ENCODE data around the gene THAP11. TPM values are rescaled to one million over a fixed set of nuclear protein-coding genes. Genes with fewer than 3 reads are reported as not detected.
"Not testable (repeated sequence)": the region's sequence is repeated elsewhere in the genome, so short reads cannot be mapped to it uniquely, and the experiment has no call there.

THAP11 gene
- total RNA-seq, 4 donors from 2014 or later, result 61.3 to 102 (median 75.9) TPM

DNA sequence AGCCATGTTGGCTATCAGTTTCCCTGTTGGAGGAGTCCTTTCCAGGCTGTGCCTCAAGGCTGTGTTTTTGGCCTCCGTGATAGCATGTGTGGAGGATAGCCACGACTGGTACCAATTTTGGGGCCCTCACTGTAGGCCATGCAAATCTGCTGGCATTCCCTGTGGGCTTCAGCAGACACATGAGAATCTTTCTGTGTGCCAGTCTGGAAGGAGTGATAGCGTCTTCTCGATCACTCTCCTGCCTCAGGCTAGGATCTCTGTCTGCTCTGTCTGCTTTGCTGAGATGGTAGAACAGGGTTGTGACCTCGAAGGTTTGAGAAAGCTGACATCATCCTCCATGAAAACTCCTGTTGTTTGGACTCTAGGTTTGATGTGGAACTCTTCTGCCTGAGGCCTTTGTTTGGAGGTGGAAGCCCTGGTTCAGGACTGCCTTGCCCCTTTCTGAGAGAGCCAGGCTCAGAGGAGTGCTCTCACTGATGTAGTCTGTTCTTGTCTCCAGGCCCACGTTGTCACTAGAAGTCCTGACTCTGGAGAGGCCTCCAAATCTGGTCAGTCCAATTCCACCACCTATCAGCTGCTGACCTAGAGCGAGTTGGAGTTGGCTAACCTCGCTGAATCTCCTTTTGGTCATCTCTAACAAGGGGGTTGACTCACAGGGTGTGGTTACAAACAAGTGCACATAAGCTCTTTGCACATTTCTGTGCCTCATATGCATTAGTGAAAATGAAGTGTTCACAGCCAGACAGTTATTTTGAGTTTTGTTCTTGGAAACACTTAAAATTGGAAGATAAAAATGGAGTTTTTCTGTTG lies 18.7 kb downstream of the THAP11 start:
- intact Hi-C loops (cut with DNase I; ENCODE audit: low total_unique reads), result no loop called here
- H3K4me3 ChIP-seq (ENCODE audit: low read depth, poor library complexity, severe bottlenecking), result no peak overlapping the region
- 54% methylated on average over 8 of the region's 8 CpGs for WGBS, 2 donors
- TF ChIP-seq POLR2A (IDR thresholded peaks at IDR 0.05), result no peak
- TF ChIP-seq, protein P1, sequence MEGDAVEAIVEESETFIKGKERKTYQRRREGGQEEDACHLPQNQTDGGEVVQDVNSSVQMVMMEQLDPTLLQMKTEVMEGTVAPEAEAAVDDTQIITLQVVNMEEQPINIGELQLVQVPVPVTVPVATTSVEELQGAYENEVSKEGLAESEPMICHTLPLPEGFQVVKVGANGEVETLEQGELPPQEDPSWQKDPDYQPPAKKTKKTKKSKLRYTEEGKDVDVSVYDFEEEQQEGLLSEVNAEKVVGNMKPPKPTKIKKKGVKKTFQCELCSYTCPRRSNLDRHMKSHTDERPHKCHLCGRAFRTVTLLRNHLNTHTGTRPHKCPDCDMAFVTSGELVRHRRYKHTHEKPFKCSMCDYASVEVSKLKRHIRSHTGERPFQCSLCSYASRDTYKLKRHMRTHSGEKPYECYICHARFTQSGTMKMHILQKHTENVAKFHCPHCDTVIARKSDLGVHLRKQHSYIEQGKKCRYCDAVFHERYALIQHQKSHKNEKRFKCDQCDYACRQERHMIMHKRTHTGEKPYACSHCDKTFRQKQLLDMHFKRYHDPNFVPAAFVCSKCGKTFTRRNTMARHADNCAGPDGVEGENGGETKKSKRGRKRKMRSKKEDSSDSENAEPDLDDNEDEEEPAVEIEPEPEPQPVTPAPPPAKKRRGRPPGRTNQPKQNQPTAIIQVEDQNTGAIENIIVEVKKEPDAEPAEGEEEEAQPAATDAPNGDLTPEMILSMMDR (IDR thresholded peaks at IDR 0.05), result no peak
- DNase-seq (ENCODE audit: low spot score in 2 of 2), result no peak

DNA sequence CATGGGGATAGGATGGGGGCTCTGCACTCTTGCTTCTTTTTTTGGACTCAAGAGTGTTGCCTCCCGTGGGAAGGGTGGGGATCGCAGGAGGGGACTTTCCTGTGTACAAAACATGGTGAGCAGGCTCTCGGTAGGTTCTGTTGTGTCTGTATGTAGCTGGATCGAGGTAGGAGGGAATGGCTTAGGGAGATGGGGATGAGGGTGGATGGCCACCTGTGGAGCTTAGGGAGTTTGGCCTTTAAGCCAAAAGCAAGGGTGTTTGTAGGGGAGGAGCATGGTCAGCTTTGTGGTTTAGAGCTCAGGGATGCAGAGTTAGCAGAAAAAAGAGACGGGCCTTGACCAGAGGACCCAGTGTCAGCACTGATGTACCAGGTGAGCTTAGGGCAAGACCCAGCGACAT lies 19.8 kb downstream of the THAP11 start:
- WGBS, 2 donors, result 80 to 88% methylated on average over 6 of the region's 6 CpGs
- intact Hi-C loops (cut with DNase I; ENCODE audit: low total_unique reads), result no loop called here

DNA sequence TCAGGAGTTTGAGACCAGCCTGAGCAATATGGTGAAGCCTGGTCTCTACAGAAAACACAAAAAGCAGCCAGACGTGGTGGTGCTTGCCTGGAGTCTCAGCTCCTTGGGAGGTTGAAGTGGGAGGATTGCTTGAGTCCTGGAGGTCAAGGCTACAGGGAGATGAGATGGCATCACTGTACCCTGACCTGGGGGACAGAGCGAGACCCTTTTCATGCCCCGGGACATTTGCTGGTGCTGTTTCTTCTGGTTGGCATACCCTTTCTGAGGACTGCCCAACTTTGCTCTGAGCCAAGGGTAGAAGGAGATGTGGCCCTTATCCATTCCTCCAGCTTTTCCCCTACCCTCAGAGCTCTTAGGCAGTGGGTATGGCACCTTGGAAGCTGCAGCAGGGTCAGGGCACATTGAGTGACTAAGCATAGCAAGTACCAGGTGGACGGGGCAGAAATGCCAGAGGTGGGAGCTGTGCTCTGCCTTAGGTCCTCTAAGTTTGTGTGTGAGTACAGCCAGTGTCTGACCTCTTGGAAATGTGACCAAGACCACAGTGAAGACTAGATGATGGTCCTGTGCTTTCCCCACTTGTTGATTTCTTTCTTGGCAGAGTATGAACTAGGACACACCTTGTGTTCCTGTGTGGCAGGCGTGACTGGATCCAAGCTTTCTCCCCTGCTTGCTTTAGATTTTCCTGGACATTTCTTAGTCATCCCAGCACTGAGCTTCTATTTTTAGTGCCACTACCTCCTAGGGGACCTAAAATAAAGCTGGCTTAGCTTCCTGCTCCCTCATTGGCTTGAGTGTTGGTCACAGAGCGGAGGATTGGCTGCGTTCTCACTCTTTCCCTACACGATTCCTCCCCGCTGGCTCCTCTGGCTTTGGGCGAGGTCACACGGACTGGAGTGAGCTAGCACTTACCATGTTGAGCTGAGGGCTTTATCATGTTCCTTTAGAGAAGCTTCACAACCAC lies 20.8 kb downstream of the THAP11 start:
- 54 to 59% methylated on average over 10 of the region's 11 CpGs for WGBS, 2 donors
- peak; percentile 58 to 90 for DNase-seq (ENCODE audit: low spot score in 2 of 2)
- TF ChIP-seq, protein P1 (IDR thresholded peaks at IDR 0.05), result no peak
- TF ChIP-seq POLR2A (IDR thresholded peaks at IDR 0.05), result no peak
- intact Hi-C loops (cut with DNase I; ENCODE audit: low total_unique reads), result no loop called here
- H3K4me3 ChIP-seq (ENCODE audit: low read depth, poor library complexity, severe bottlenecking), result no peak overlapping the region

More for the DNA sequence above, 19.8 kb downstream of the THAP11 start:
- TF ChIP-seq POLR2A (IDR thresholded peaks at IDR 0.05), result no peak
- TF ChIP-seq, protein P1 (IDR thresholded peaks at IDR 0.05), result no peak
- no peak for DNase-seq (ENCODE audit: low spot score in 2 of 2)
- no peak overlapping the region for H3K4me3 ChIP-seq (ENCODE audit: low read depth, poor library complexity, severe bottlenecking)

DNA sequence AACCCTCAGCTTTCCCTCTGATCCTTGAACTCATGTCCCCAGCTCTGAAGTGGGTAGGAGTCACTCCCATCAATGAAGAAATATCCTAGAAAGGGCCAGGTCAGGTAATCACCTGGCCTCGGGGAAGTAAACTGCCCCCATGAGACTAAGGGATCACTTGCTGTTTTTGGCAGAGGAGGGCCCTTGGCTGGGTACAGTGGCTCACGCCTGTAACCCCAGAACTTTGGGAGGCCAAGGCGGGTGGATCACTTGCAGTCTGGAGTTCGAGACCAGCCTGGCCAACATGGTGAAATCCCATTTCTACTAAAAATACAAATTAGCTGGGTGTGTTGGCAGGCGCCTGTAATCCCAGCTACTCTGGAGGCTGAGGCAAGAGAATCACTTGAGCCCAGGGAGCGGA lies 21.9 kb downstream of the THAP11 start:
- DNase-seq (ENCODE audit: low spot score in 2 of 2); intact Hi-C loops (cut with DNase I; ENCODE audit: low total_unique reads): not testable (repeated sequence)
- 92 to 93% methylated on average over 6 of the region's 6 CpGs for WGBS, 2 donors

DNA sequence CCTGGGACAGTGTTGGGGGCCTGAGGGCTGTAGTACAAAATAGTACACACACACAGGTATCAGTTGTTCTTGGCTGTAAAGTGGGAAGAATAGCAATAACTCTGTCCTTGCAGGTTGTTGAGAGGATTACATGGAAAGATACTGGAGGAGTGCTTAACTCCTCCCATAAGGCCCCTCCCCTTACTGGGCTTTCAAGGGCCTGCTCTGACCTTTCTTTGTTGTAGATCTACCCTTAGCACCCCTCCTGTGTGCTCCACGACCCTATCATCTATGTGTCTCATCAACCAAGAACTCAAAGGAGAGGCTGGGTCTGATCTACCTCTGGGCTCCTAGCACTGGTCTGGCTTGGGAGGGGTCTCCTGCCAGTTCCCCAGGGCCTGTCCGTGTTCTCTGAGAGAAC lies 22.5 kb downstream of the THAP11 start:
- no peak for TF ChIP-seq POLR2A (IDR thresholded peaks at IDR 0.05)
- TF ChIP-seq, protein P1 (IDR thresholded peaks at IDR 0.05), result no peak
- no peak for DNase-seq (ENCODE audit: low spot score in 2 of 2)
- intact Hi-C loops (cut with DNase I; ENCODE audit: low total_unique reads), result no loop called here
- no peak overlapping the region for H3K4me3 ChIP-seq (ENCODE audit: low read depth, poor library complexity, severe bottlenecking)
- WGBS, 2 donors, result 86 to 89% methylated on average over 2 of the region's 2 CpGs

More for the DNA sequence above, 21.9 kb downstream of the THAP11 start:
- H3K4me3 ChIP-seq (ENCODE audit: low read depth, poor library complexity, severe bottlenecking), result not testable (repeated sequence)

DNA sequence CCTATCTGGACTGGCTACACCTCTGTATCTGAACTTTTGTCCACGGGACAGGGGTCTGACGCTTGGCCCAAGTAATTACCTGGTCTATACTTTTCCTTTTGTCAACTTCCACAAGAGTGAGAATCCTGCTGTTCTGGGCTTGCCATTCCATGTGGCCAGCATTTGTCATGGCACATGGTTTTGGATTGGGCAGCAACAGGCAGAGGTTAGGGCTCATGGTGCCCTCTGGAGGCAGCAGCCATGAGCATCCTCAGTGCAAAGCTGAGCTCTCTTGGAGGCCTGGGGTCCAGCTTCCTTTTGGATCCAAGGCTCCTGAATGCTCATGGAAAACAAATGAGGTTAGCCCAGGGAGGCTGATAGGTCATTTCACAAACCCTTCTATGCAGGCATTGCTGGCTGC lies 23.2 kb downstream of the THAP11 start:
- DNase-seq (ENCODE audit: low spot score in 2 of 2), result no peak
- no peak for TF ChIP-seq POLR2A (IDR thresholded peaks at IDR 0.05)
- TF ChIP-seq, protein P1 (IDR thresholded peaks at IDR 0.05), result no peak
- WGBS, 2 donors, result 95 to 100% methylated on average over 2 of the region's 2 CpGs
- no peak overlapping the region for H3K4me3 ChIP-seq (ENCODE audit: low read depth, poor library complexity, severe bottlenecking)
- intact Hi-C loops (cut with DNase I; ENCODE audit: low total_unique reads), result no loop called here
